Tibial nerve (tissue), 4 donors: ENCODE results near the gene TMCO5A.

Source experiments
- CTCF ChIP-seq, 5 experiments: fragments of 200-600 bp in 3 of 5; fragments of 450-650 bp in 2 of 5; sonication (generic) in 3 of 5; IDR thresholded peaks; one replicate each; pipeline ENCODE4 v1.5.1; 2016 to 2019; ENCODE audit warnings: antibody characterized with exemption in 5 of 5, mild to moderate bottlenecking in 3 of 5, moderate library complexity in 2 of 5
- EP300 ChIP-seq, 2 donors: sonication (generic); formaldehyde crosslinking; IDR thresholded peaks; one replicate each; pipeline ENCODE4 v1.6.1; 2017; ENCODE audit warnings: antibody characterized with exemption in 2 of 2, mild to moderate bottlenecking in 1 of 2
- POLR2A ChIP-seq, 2 donors: fragments of 450-650 bp; IDR thresholded peaks; one replicate each; pipeline ENCODE4 v1.6.1; 2017; ENCODE audit warnings: antibody characterized with exemption in 2 of 2, mild to moderate bottlenecking in 2 of 2, moderate library complexity in 2 of 2

GRCh38 chr15:37973856-37974255 lies 39.4 kb downstream of the TMCO5A start:
- TF ChIP-seq CTCF (IDR thresholded peaks at IDR 0.05), result no peak
- TF ChIP-seq POLR2A (IDR thresholded peaks at IDR 0.05), result no peak
- no peak for TF ChIP-seq EP300 (IDR thresholded peaks at IDR 0.05)
